HG02938 (cell line): ENCODE data around the gene BOLA2B.
"Not testable (repeated sequence)": the region's sequence is repeated elsewhere in the genome, so short reads cannot be mapped to it uniquely, and the experiment has no call there.

Source experiments
- ATAC-seq: cut with Tn5 transposase; IDR thresholded peaks from one replicate; pipeline ENCODE4 v1.9.1; 2021; ENCODE audit warnings: mild to moderate bottlenecking, moderate library complexity; ENCODE audit not compliant: unreplicated experiment

BOLA2B gene

GRCh38 chr16:30184891-30185682 is 8.4 kb downstream of the BOLA2B start:
- no peak for ATAC-seq

- peak; percentile 37 for ATAC-seq
Measured at GRCh38 chr16:30184096-30184890, 9.2 kb downstream of the BOLA2B start.

- peak; percentile 37 for ATAC-seq
Measured at GRCh38 chr16:30183233-30184095, 10.0 kb downstream of the BOLA2B start, which contains the start of gene CORO1A. Gene CORO1A (plus strand): TSS chr16:30183602. CDS start chr16:30185210, 1,608 bp downstream.

- no peak for ATAC-seq
Measured at GRCh38 chr16:30180741-30181140, 12.7 kb downstream of the BOLA2B start.

GRCh38 chr16:30179931-30180330 is 13.5 kb downstream of the BOLA2B start:
- no peak for ATAC-seq

- no peak for ATAC-seq
Measured at GRCh38 chr16:30179195-30179594, 14.3 kb downstream of the BOLA2B start.

GRCh38 chr16:30176876-30177275 is 16.6 kb downstream of the BOLA2B start:
- ATAC-seq: not testable (repeated sequence)

GRCh38 chr16:30173054-30173453 is 20.4 kb downstream of the BOLA2B start:
- no peak for ATAC-seq

GRCh38 chr16:30170145-30170544 is 23.3 kb downstream of the BOLA2B start:
- ATAC-seq: not testable (repeated sequence)

- ATAC-seq: not testable (repeated sequence)
Measured at GRCh38 chr16:30169416-30169815, 24.1 kb downstream of the BOLA2B start.

- not testable (repeated sequence) for ATAC-seq
Measured at GRCh38 chr16:30168746-30169145, 24.7 kb downstream of the BOLA2B start.

- no peak for ATAC-seq
Measured at GRCh38 chr16:30166202-30166902, 27.1 kb downstream of the BOLA2B start.

- ATAC-seq: no peak
Measured at GRCh38 chr16:30163538-30163937, 29.9 kb downstream of the BOLA2B start.

- no peak for ATAC-seq
Measured at GRCh38 chr16:30157214-30157613, 36.3 kb downstream of the BOLA2B start.

GRCh38 chr16:30155188-30155587 is 38.3 kb downstream of the BOLA2B start:
- no peak for ATAC-seq

- ATAC-seq: no peak
Measured at GRCh38 chr16:30152517-30152916, 40.9 kb downstream of the BOLA2B start.

GRCh38 chr16:30151091-30151490 is 42.4 kb downstream of the BOLA2B start:
- no peak for ATAC-seq

- ATAC-seq: no peak
Measured at GRCh38 chr16:30149250-30149930, 44.1 kb downstream of the BOLA2B start.

- no peak for ATAC-seq
Measured at GRCh38 chr16:30147843-30148510, 45.5 kb downstream of the BOLA2B start.
